Measurements from ENCODE around the gene PLA2R1. TPM values are rescaled to one million over a fixed set of nuclear protein-coding genes. Genes with fewer than 3 reads are reported as not detected.

The PLA2R1 gene
- total and polyA plus RNA-seq, 10 of the 15 experiments (the other 5 are each of a cell fraction or from before 2014, with no cell fraction given): 0.01 to 0.05 (median 0.02) TPM; not detected in 6

DNA sequence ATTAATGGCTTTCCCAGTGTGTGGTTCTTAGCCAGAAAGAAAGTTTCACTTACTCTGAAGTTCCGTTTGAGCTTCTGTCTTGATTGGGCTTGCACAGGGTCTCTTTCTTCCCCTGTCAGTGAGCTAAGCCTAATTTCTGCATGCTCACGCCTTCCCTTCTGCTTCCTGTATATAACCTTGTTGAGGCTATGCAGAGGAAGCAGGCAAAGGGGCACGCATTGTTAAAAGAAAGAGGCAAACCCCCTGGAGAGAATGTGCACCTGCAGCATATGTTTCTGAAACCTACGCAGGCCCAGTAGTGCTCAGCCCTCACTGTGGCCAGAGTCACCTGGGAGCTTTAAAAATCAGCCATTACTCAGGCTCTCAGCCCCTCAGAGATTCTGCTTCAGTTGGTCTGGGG, 14.5 kb upstream of the PLA2R1 start:
- Histone ChIP-seq H4K20me1 (ENCODE audit: control insufficient read depth, insufficient read depth) (peaks cover 2% of the 10 kb centered on the region; the same call in 1 of the 2 replicates), H3K9me3 (replicated peaks; ENCODE audit: control insufficient read depth, insufficient read depth, low read length) (no peaks in the 10 kb centered on the region), H2AFZ (ENCODE audit: control insufficient read depth, low read depth, low read length) (no peak overlapping the region), H3K4me2 (ENCODE audit: control insufficient read depth, insufficient read depth) (no peak overlapping the region), H3K79me2 (ENCODE audit: control insufficient read depth, insufficient read depth, low read length) (no peaks in the 10 kb centered on the region), H3K27me3 (replicated peaks in 1 of 2; ENCODE audit: control insufficient read depth in 2 of 2, insufficient read depth in 2 of 2, low read length in 1 of 2) (peaks cover 0 to 2% of the 10 kb centered on the region in 2 experiments; a peak in 1 of 4 replicates), H3K9ac (ENCODE audit: control insufficient read depth, insufficient read depth, low read length) (no peak overlapping the region), H3K4me3 (no peak overlapping the region), H3K36me3 (ENCODE audit: control insufficient read depth in 2 of 2, insufficient read depth in 2 of 2, low read length in 1 of 2) (no peaks in the 10 kb centered on the region), H3K4me1 (ENCODE audit: control insufficient read depth, insufficient read depth, low read length) (no peaks in the 10 kb centered on the region), H3K27ac (ENCODE audit: control insufficient read depth, insufficient read depth) (no peak overlapping the region)
- in situ Hi-C loops (cut with MboI): no loop called here
- ChIA-PET SMC1A (ENCODE audit: uncharacterized antibody, unreplicated experiment) (interaction anchor here (0.9 to 3.0 kb wide), 3 partner anchors 9 to 18 kb away, joined by 3 to 16 read pairs (median 3); no protein-coding TSS in a partner anchor), CTCF (interaction anchor here (0.7 to 1.9 kb wide), 5 partner anchors 14 to 33 kb away, joined by 3 to 12 read pairs (median 4); no protein-coding TSS in a partner anchor), POLR2A (no interaction called here), RAD21 (ENCODE audit: unreplicated experiment) (no interaction called here)
- DNase-seq (ENCODE audit: low read depth, low spot score) (no peak), FAIRE-seq (no peak), ATAC-seq (no peak; the same call in 2 of the 3 replicates)
- WGBS (ENCODE audit: insufficient coverage, insufficient replicate concordance, low lambda C conversion rate, missing lambda C conversion rate): 3% methylated on average over 4 of the region's 4 CpGs
- no peak for TF ChIP-seq BHLHE40 (IDR thresholded peaks at IDR 0.05; ENCODE audit: borderline replicate concordance in 1 of 2, low read depth in 2 of 2, low read length in 1 of 2)
- TF ChIP-seq MEF2A (IDR thresholded peaks at IDR 0.05; ENCODE audit: insufficient read depth, low read depth, low read length): no peak
- TF ChIP-seq, protein P1, sequence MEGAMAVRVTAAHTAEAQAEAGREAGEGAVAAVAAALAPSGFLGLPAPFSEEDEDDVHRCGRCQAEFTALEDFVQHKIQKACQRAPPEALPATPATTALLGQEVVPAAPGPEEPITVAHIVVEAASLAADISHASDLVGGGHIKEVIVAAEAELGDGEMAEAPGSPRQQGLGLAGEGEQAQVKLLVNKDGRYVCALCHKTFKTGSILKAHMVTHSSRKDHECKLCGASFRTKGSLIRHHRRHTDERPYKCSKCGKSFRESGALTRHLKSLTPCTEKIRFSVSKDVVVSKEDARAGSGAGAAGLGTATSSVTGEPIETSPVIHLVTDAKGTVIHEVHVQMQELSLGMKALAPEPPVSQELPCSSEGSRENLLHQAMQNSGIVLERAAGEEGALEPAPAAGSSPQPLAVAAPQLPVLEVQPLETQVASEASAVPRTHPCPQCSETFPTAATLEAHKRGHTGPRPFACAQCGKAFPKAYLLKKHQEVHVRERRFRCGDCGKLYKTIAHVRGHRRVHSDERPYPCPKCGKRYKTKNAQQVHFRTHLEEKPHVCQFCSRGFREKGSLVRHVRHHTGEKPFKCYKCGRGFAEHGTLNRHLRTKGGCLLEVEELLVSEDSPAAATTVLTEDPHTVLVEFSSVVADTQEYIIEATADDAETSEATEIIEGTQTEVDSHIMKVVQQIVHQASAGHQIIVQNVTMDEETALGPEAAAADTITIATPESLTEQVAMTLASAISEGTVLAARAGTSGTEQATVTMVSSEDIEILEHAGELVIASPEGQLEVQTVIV (IDR thresholded peaks at IDR 0.05; ENCODE audit: borderline replicate concordance, partially characterized antibody): no peak
- TF ChIP-seq NFXL1 (IDR thresholded peaks at IDR 0.05; ENCODE audit: borderline replicate concordance): no peak
- no peak for TF ChIP-seq SMC3 (IDR thresholded peaks at IDR 0.05; ENCODE audit: borderline replicate concordance, low read length)
- TF ChIP-seq TBL1XR1 (IDR thresholded peaks at IDR 0.05; ENCODE audit: low read depth, low read length): no peak
- TF ChIP-seq SMAD1 (IDR thresholded peaks at IDR 0.05; ENCODE audit: low read depth, partially characterized antibody): no peak
- TF ChIP-seq, protein P2, sequence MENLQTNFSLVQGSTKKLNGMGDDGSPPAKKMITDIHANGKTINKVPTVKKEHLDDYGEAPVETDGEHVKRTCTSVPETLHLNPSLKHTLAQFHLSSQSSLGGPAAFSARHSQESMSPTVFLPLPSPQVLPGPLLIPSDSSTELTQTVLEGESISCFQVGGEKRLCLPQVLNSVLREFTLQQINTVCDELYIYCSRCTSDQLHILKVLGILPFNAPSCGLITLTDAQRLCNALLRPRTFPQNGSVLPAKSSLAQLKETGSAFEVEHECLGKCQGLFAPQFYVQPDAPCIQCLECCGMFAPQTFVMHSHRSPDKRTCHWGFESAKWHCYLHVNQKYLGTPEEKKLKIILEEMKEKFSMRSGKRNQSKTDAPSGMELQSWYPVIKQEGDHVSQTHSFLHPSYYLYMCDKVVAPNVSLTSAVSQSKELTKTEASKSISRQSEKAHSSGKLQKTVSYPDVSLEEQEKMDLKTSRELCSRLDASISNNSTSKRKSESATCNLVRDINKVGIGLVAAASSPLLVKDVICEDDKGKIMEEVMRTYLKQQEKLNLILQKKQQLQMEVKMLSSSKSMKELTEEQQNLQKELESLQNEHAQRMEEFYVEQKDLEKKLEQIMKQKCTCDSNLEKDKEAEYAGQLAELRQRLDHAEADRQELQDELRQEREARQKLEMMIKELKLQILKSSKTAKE (IDR thresholded peaks at IDR 0.05; ENCODE audit: low read depth, poor library complexity, severe bottlenecking): no peak
- TF ChIP-seq ESRRA (IDR thresholded peaks at IDR 0.05; ENCODE audit: low read length): no peak
- TF ChIP-seq EP300 (IDR thresholded peaks at IDR 0.05; ENCODE audit: borderline replicate concordance in 1 of 2, control insufficient read depth in 1 of 2, low read depth in 2 of 2, low read length in 2 of 2): no peak
- no peak for TF ChIP-seq KDM1A (IDR thresholded peaks at IDR 0.05; ENCODE audit: borderline replicate concordance)
- TF ChIP-seq TCF7 (IDR thresholded peaks at IDR 0.05; ENCODE audit: borderline replicate concordance): no peak
- TF ChIP-seq, protein P3, sequence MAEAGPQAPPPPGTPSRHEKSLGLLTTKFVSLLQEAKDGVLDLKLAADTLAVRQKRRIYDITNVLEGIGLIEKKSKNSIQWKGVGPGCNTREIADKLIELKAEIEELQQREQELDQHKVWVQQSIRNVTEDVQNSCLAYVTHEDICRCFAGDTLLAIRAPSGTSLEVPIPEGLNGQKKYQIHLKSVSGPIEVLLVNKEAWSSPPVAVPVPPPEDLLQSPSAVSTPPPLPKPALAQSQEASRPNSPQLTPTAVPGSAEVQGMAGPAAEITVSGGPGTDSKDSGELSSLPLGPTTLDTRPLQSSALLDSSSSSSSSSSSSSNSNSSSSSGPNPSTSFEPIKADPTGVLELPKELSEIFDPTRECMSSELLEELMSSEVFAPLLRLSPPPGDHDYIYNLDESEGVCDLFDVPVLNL (IDR thresholded peaks at IDR 0.05; ENCODE audit: low read depth, low read length): no peak
- no peak for TF ChIP-seq DPF2 (IDR thresholded peaks at IDR 0.05)
- TF ChIP-seq MTA3 (IDR thresholded peaks at IDR 0.05; ENCODE audit: borderline replicate concordance, low read length): no peak
- TF ChIP-seq POLR2A (IDR thresholded peaks at IDR 0.05; ENCODE audit: low read depth, low read length): no peak
- TF ChIP-seq, protein P4, sequence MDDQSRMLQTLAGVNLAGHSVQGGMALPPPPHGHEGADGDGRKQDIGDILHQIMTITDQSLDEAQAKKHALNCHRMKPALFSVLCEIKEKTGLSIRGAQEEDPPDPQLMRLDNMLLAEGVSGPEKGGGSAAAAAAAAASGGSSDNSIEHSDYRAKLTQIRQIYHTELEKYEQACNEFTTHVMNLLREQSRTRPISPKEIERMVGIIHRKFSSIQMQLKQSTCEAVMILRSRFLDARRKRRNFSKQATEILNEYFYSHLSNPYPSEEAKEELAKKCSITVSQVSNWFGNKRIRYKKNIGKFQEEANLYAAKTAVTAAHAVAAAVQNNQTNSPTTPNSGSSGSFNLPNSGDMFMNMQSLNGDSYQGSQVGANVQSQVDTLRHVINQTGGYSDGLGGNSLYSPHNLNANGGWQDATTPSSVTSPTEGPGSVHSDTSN (IDR thresholded peaks at IDR 0.05; ENCODE audit: insufficient replicate concordance, low read depth, low read length): no peak
- intact Hi-C loops (cut with micrococcal nuclease; ENCODE audit: unreplicated experiment): no loop called here
- no TSS peak for BruUV-seq (replicated peaks)
